EH (cell line): ENCODE measurements around the gene ZNF550.
"Not testable (repeated sequence)": the region's sequence is repeated elsewhere in the genome, so short reads cannot be mapped to it uniquely, and the experiment has no call there.

Source experiments
- DNase-seq: peaks from one replicate; pipeline ENCODE4 v3.0.0-alpha.2; 2015; ENCODE audit warnings: low read depth

ZNF550 gene

GRCh38 chr19:57527136-57527881 is 32.4 kb downstream of the ZNF550 start, which contains the start of gene ZNF549:
TSS of gene ZNF549 (plus strand) at chr19:57527356. CDS start at chr19:57527574, 218 bp downstream.
- DNase-seq, result peak; percentile 92

GRCh38 chr19:57518021-57518420 is 41.6 kb downstream of the ZNF550 start:
- DNase-seq, result not testable (repeated sequence)

DNA sequence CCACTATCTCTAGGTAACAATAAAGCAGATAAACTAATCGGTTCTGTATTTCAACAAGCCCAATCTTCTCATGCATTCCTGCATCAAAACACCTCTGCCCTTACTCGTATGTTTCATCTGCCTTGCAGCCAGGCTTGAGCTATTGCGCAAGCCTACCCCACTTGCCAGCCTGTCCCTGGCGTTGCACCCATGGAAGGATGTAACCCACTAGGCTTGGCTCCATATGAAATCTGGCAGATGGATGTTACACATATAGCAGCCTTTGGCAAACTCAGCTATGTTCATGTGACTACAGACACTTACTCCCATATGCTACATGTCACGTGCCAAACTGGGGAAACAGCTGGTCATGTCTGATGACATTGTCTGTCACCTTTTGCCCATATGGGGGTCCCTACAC is 44.4 kb downstream of the ZNF550 start:
- no peak for DNase-seq

DNA sequence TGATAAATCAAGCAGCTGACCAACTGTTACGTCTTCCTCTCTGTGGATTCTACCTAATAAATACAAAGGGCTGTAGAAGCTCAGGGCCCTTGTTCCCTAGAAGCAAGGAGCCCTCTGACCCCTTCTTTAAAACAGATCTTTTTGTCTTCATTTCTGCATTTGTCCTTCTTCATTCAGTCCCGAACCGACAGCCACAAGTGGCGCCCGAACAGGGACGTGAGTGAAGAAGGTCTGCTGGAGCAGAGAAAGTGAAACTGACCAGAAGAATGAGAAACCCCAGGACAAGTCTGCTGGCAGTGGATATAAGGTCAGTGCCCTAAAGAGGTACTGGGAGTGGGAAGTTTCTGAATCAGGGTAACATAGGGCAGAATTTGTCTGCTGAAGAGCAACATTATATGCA is 46.8 kb downstream of the ZNF550 start:
- peak; percentile 14 for DNase-seq

GRCh38 chr19:57511484-57511883 is 48.2 kb downstream of the ZNF550 start:
- no peak for DNase-seq

DNA sequence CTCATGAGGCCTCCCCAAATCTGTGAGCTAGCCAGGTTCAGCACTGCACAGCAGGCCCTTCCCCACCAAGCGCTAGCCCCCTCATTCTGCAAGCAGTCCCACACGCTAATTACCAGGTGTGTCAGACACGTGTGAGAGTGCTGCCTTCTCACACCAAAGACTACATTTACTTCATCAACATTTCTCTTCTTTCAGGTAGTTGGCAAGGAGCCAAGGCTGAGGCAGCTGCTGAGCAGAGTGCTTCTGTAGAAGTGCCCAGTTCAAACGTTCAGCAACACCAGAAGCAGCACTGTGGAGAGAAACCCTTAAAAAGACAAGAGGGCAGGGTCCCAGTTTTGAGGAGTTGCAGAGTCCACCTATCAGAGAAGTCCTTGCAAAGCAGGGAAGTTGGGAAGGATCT is 53.5 kb downstream of the ZNF550 start:
- DNase-seq, result no peak

GRCh38 chr19:57500400-57500799 is 59.3 kb downstream of the ZNF550 start:
- peak; percentile 62 for DNase-seq

GRCh38 chr19:57499680-57500395 is 59.8 kb downstream of the ZNF550 start, which contains the start of gene ZNF773:
TSS of gene ZNF773 (plus strand) at chr19:57499938. CDS start at chr19:57500081, 143 bp downstream.
- peak; percentile 95 for DNase-seq

GRCh38 chr19:57499332-57499679 is 60.4 kb downstream of the ZNF550 start:
- DNase-seq, result not testable (repeated sequence)

DNA sequence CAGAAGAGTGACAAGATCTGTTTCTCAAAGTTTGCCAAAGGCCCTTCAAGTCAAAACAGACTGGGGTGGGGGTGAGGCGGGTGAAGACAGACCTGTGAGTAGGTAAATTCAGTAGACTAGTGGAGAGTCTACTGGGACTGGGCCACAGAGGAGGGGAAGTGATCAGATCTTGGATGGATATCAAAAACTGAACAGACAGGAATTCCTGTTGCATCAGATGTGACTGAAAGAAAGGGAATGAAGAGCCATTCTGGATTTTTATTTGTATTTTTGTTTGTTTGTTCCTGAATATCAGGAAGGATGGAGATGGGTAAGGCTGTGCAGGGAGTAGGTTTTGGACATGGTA is 71.4 kb downstream of the ZNF550 start:
- DNase-seq, result peak; percentile 36

GRCh38 chr19:57487477-57488298 is 72.0 kb downstream of the ZNF550 start, which contains the start of gene ZNF419:
TSS of gene ZNF419 (plus strand) at chr19:57487750. CDS start at chr19:57487951, 201 bp downstream.
- peak; percentile 87 for DNase-seq
